NCI-H510A treated with DMSO at 0.1 percent for 48 hours (cell line): Measurements from ENCODE around the gene PHOX2A.

Experiments
- DNase-seq: peaks from one replicate; lab custom pipeline; 2025; lab: John Stamatoyannopoulos, UW

Gene PHOX2A

DNA sequence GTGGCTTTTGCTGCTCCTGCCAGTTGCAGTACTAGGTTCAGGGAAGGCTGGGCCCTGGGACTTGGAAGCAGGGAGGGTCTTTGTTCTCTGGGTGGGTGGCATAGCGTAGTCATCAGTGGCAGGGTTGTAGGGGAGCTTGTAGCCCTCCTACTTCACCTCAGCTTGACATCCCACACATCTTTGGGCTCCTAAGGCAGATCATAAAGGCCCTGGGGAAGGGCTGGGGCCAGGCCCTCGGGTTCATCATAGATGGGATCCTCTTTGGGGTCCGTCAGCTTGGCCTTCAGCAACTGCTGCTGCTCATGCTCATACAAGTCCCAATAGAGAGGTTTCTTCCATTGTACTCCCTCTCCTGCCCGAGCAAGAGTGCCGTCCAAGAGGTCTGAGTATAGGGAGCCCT, 6.0 kb upstream of the PHOX2A start:
- no peak for DNase-seq

GRCh38 chr11:72247584-72247983, 3.6 kb upstream of the PHOX2A start:
- DNase-seq, result no peak

- no peak for DNase-seq
These were observed 1.4 kb upstream of the PHOX2A start for GRCh38 chr11:72245263-72245816.

- DNase-seq, result no peak
These were observed 636 bp upstream of the PHOX2A start for GRCh38 chr11:72244361-72245262.

DNA sequence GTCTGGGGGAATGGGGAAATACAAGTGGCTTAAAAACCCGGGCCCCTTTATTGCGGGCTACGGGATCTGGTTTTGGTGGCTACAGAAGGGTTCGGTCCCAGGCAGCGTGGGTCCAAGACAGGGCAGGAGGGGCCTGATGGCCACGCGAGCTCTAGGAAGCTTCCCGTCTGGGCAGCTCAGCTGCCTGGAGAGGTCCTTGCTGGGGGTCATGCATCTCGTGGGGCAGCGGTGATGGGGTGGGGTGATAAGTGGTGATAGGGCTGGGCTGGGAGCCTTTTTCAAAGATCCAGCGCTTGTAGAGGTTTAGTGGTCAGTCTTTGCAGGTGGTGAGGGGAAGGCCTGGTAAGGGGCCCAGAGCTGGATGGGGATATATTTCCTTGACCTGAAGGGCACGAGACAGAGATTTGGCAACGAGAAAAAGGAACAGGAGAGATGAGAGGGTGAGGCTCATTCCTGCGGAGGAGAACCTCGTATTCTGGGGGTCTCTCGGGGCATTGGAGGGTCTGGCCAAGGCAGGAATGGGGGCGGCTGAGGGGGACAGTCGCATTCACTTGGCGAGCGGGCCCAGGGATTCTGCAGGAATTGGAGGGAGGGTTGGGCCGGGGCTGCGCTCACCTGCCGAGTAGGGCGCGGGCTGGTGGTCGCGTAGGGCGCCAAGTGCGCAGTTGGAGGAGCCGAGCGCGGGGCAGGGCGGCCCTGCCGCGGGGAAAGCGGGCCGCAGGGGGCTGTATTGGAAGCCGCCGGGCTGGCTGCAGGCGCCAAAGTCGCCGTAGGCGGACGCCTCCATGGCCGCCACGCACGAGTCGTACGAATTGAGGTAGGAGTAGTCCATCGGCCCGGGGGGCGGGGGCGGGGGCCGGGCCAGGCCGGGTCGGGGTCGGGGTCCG, 560 bp downstream of the PHOX2A start:
- no peak for DNase-seq

DNA sequence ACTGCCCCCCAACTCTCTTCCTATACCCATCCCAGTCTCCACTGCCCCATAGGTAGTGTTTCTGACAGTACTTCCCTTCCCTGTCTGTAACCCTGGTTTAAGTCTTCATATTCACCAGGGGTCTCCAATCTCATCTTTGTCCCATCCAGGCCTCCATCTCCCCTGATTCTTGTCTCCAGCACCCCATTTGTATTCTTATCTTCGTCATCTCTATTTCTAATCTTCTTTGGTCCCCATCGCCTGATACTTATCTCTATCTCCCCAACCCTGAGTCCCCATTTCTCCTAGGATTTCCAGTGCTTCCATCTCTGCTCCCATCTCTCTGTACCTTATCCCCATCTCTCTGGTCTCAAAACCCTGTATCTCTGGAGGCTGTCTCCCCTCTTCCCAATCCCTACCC, 1.8 kb downstream of the PHOX2A start:
- no peak for DNase-seq

DNA sequence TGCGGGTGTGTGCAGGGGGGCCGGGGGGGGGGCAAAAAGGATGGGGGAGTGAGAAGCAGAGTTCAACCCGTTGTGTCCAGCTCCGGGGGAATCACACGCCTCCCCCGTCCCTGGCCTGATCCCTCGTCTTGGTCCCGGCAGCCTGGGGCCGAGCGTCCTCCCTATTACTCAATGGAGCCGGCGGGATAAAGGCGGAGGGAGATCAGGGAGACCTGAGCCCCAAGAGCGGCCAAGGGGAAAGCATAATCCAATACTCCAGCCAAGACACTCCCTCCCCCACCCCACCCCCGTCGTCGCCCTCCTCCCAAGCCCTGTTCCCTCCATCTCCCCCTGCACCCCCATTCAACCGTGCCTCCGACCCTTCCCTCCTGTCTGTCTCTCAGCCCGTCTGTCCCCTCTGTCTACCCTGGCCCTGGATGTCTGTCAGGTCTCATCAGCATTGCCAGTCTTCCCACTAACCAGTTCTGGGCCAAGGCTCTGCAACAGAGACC, 2.6 kb downstream of the PHOX2A start:
- DNase-seq, result no peak

- DNase-seq, result no peak
These were observed 3.3 kb downstream of the PHOX2A start for GRCh38 chr11:72240461-72241290.

GRCh38 chr11:72239849-72240460, 4.0 kb downstream of the PHOX2A start:
- no peak for DNase-seq

DNA sequence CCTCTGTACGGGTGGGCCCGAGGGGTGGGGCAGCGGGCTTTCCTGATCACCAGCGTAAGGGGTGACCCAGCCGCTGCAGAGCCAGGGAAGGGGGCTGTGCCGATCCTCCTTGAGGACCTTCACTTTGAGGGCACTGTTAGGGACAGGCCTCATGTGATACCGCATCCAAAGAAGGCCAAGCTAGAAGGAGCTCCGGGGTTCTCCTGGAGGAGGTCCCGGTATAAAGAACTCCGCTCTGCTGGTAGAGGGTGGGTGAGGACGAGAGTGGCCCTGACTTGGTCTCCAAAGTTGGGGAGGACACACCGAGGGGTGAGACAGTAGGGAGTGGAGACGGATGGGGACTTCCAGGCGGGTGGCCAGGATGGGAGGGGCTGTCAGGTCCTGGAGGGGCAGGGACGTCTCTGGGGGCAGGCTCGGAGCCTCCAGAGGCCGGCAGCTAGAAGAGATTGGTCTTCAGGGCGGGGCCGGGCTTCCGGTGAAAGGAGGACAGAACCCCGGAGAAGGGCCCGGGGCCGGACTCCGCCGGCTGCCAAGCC, 4.6 kb downstream of the PHOX2A start:
- peak; percentile 37 for DNase-seq

DNA sequence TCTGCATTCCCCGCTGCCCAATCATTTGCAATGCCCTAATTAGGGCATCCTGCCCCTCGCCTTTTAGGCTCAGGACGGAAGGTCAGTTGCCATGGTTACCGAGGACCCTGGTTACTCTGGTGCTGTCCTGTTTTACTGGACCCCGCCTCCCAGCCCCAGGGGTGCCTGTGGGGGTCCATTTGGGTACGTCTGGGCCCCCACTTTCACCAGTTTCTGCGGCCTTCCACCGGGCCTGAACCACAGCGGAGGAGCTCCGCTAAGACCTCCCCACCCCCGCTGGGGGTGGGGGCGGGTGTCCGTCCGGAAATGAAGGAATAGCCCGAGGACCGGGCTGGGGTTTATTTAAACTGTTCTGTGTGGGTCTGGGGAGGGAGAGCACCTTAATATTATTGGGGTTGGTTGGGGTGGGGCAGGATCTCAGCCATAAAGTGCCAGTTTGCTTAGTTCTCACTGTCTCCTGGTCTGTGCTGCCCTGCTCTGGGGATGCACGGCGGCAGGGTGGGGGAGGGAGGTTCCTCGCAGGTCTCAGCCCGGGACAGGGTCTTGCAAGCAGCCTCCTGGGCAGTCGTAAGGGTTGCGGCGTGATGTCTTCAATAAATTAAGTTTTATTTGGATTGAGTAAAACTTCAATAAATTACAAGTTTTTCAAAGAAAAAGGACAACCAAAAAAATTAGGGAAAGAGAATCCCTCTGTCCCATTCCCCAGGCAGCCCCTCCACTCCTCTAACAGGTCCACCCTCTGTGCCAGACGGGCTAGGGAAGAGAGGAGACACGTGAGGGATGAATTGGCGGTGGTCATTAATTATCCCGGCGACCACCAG, 5.3 kb downstream of the PHOX2A start:
- DNase-seq, result no peak

DNA sequence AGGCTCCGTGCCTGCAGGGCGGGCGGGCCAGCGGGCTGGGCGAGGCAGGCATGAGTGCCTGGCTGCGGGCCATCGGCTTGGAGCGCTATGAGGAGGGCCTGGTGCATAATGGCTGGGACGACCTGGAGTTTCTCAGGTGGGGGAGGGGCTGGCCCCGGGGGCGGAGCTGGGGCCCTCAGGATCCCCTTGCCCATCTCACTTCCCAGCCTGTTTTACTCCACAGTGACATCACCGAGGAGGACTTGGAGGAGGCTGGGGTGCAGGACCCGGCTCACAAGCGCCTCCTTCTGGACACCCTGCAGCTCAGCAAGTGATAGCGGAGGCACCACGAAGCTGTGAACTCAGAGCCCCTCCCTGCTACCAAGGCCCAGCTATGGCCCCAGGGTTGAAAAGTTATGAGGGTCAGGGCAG, 5.9 kb downstream of the PHOX2A start:
- peak; percentile 69 for DNase-seq

DNA sequence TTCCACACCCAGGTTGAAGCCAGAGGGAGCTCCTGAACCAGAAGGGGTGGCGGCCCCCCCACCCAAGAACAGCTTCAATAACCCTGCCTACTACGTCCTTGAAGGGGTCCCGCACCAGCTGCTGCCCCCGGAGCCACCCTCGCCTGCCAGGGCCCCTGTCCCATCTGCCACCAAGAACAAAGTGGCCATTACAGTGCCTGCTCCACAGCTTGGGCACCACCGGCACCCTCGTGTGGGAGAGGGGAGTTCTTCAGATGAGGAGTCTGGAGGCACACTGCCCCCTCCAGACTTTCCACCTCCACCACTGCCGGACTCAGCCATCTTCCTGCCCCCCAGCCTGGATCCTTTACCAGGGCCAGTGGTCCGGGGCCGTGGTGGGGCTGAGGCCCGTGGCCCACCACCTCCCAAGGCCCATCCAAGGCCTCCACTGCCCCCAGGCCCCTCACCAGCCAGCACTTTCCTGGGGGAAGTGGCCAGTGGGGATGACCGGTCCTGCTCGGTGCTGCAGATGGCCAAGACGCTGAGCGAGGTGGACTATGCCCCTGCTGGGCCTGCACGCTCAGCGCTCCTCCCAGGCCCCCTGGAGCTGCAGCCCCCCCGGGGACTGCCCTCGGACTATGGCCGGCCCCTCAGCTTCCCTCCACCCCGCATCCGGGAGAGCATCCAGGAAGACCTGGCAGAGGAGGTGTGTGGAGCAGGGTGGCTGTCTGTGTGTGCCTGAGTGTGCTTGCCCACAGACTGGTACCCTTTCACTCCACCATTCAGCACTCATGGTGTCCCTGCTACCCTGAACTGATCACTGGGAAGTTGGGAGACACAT, 6.7 kb downstream of the PHOX2A start:
- no peak for DNase-seq

GRCh38 chr11:72236774-72237111, 7.2 kb downstream of the PHOX2A start:
- DNase-seq, result no peak

DNA sequence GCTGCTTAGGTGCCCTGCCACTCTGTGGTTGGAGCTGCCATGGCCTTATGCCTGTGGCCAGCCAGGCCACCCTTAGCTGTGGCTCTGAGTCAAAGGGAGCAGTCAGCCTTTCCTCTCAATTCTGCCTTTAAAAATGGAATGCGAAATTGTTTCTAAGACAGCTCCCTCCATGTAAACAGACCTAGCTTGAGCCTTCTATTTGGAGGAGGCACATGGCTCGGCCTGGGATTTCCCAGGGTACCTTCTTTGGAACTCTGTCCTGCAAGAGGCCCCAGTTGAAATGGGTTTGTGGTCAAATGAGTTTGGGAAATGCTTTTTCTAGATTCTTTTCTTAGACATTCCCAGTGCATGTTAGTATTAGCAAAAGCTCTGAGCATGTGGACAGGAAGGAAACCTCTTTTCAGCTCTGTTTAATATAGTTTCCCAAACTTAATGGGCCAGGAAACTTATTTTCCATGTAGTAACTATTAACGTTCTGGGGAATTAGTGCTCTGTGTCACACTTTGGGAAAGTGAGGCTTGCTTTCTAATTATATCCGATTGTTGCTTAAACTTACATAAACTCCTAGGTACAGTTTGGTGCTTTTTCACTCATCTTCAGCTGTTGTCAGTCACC, 7.8 kb downstream of the PHOX2A start:
- no peak for DNase-seq

- no peak for DNase-seq
These were observed 8.5 kb downstream of the PHOX2A start for GRCh38 chr11:72235351-72236057.

DNA sequence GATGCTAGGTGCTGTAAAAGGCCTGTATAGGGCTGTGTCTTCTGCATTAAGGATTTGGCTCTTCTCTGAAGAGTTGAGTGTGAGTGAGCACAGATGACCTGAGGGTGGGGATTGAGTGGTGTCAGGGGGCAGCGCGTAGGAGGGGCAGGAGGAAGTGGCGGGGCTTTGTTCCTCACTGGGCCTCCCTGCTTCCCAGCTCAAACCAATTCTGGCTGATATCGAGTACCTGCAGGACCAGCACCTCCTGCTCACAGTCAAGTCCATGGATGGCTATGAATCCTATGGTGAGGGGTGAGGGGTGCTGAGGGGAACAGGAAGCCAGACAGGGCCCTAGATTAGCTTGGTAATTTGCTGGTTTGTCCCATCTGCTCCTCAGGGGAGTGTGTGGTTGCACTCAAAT, 9.1 kb downstream of the PHOX2A start:
- no peak for DNase-seq

GRCh38 chr11:72234514-72234830, 9.5 kb downstream of the PHOX2A start:
- DNase-seq, result no peak
